ENCODE data around the gene BRD1. TPM values are rescaled to one million over a fixed set of nuclear protein-coding genes. Genes with fewer than 3 reads are reported as not detected.

Gene BRD1
- total and polyA plus RNA-seq, 4 donors: 16.6 to 51.5 (median 28.1) TPM

DNA sequence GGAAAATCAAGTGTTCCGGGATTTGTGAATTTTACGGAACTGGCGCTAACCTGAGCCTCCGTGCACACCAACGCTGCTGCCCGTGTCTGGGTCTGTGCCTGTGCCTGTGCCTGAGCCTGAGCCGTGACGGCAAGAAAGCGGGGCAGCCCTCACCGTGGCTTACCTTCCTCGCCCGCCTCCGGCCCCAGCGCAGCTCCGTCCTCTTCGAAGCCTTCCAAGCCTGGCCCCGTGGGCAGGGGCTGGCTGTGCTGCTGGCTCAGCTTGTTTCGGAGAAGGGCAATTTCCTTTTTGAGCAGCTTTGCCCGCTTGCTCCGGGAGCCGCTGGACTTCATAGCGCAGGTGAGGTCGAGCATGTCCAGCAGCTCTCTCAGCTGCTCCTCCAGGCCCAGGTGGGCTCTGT is 33.8 kb downstream of the BRD1 start:
- ATAC-seq (ENCODE audit: insufficient read depth, low FRiP score) (no peak), DNase-seq (no peak)
- Histone ChIP-seq H3K9ac (ENCODE audit: insufficient read depth in 1 of 2, low read length in 2 of 2) (no peak overlapping the region), H3K9me3 (ENCODE audit: control insufficient read depth in 4 of 4, insufficient read depth in 3 of 4, low read length in 3 of 4) (no peaks in the 10 kb centered on the region), H3K36me3 (ENCODE audit: control insufficient read depth in 4 of 4, insufficient read depth in 4 of 4, low read length in 4 of 4) (peaks cover 14 to 67% (median 49%) of the 10 kb centered on the region in 4 donors), H3K27me3 (ENCODE audit: control insufficient read depth in 3 of 3, insufficient read depth in 3 of 3, low read length in 2 of 3) (no peaks in the 10 kb centered on the region), H3K4me1 (ENCODE audit: control insufficient read depth in 5 of 5, insufficient read depth in 5 of 5, low read length in 5 of 5) (peaks cover 0 to 22% (median 6%) of the 10 kb centered on the region in 5 donors), H3K4me3 (no peak overlapping the region), H3K27ac (ENCODE audit: low read depth in 1 of 2, low read length in 1 of 2) (no peak overlapping the region)
- TF ChIP-seq, protein P1, sequence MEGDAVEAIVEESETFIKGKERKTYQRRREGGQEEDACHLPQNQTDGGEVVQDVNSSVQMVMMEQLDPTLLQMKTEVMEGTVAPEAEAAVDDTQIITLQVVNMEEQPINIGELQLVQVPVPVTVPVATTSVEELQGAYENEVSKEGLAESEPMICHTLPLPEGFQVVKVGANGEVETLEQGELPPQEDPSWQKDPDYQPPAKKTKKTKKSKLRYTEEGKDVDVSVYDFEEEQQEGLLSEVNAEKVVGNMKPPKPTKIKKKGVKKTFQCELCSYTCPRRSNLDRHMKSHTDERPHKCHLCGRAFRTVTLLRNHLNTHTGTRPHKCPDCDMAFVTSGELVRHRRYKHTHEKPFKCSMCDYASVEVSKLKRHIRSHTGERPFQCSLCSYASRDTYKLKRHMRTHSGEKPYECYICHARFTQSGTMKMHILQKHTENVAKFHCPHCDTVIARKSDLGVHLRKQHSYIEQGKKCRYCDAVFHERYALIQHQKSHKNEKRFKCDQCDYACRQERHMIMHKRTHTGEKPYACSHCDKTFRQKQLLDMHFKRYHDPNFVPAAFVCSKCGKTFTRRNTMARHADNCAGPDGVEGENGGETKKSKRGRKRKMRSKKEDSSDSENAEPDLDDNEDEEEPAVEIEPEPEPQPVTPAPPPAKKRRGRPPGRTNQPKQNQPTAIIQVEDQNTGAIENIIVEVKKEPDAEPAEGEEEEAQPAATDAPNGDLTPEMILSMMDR (IDR thresholded peaks at IDR 0.05; ENCODE audit: control extremely low read depth, extremely low read depth): no peak
- WGBS, 2 donors: 95 to 96% methylated on average over 23 of the region's 23 CpGs

DNA sequence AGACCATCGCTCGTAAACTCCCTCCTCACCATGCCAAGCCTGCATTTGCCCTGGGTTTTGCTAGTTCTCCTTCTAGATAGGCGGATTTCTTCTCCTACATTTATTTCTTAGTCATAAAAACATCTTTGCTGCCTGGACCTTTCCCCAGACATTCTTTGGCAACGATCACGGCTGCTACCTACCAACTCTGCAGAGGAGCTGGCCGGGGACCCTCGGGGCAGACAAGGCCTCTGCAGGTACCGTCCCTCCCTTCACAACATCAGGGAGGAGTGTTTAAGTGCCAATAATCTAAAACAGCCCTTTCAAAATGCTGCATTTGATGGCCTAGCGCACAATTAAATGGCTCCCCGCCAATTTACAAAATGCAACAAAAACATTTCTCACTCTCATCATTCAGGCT is 34.4 kb downstream of the BRD1 start:
- 85 to 91% methylated on average over 10 of the region's 10 CpGs for WGBS, 2 donors
- no peak for DNase-seq
- no peak overlapping the region for H3K9ac ChIP-seq (ENCODE audit: insufficient read depth in 1 of 2, low read length in 2 of 2)
- H3K9me3 ChIP-seq (ENCODE audit: control insufficient read depth in 4 of 4, insufficient read depth in 3 of 4, low read length in 3 of 4): no peaks in the 10 kb centered on the region
- no peak overlapping the region for H3K4me3 ChIP-seq
- H3K27ac ChIP-seq (ENCODE audit: low read depth in 1 of 2, low read length in 1 of 2): no peak overlapping the region
- H3K36me3 ChIP-seq (ENCODE audit: control insufficient read depth in 4 of 4, insufficient read depth in 4 of 4, low read length in 4 of 4): peaks cover 10 to 61% (median 45%) of the 10 kb centered on the region in 4 donors
- no peak for ATAC-seq (ENCODE audit: insufficient read depth, low FRiP score)
- TF ChIP-seq, protein P1 (IDR thresholded peaks at IDR 0.05; ENCODE audit: control extremely low read depth, extremely low read depth): no peak
- H3K4me1 ChIP-seq (ENCODE audit: control insufficient read depth in 5 of 5, insufficient read depth in 5 of 5, low read length in 5 of 5): peaks cover 0 to 22% (median 8%) of the 10 kb centered on the region in 5 donors
- H3K27me3 ChIP-seq (ENCODE audit: control insufficient read depth in 3 of 3, insufficient read depth in 3 of 3, low read length in 2 of 3): no peaks in the 10 kb centered on the region

DNA sequence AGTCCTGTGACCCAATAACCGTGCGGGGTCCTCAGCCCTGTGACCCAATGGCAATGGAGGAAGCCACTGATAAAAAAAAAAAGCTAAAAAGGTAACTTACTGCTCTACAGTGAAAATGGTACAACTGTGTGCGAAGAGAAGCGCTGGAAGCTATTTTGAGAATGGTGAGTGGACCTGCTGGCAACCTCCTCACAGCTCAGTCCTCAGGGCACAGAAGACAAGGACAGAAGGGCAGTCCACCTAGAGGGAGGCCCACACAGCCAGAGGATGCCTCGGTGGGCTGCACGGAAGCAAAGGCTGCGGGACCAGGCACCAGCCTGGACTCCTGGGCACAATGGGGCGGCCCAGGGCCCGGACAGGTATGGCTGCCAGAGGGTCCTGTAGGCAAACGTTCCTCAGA is 35.6 kb downstream of the BRD1 start:
- WGBS, 2 donors: 95% methylated on average over 10 of the region's 10 CpGs
- H3K9me3 ChIP-seq (ENCODE audit: control insufficient read depth in 4 of 4, insufficient read depth in 3 of 4, low read length in 3 of 4): no peaks in the 10 kb centered on the region
- DNase-seq: no peak
- H3K9ac ChIP-seq (ENCODE audit: insufficient read depth in 1 of 2, low read length in 2 of 2): no peak overlapping the region
- ATAC-seq (ENCODE audit: insufficient read depth, low FRiP score): no peak
- peaks cover 0 to 22% (median 8%) of the 10 kb centered on the region in 5 donors for H3K4me1 ChIP-seq (ENCODE audit: control insufficient read depth in 5 of 5, insufficient read depth in 5 of 5, low read length in 5 of 5)
- peaks cover 16 to 59% (median 37%) of the 10 kb centered on the region in 4 donors for H3K36me3 ChIP-seq (ENCODE audit: control insufficient read depth in 4 of 4, insufficient read depth in 4 of 4, low read length in 4 of 4)
- no peaks in the 10 kb centered on the region for H3K27me3 ChIP-seq (ENCODE audit: control insufficient read depth in 3 of 3, insufficient read depth in 3 of 3, low read length in 2 of 3)
- TF ChIP-seq, protein P1 (IDR thresholded peaks at IDR 0.05; ENCODE audit: control extremely low read depth, extremely low read depth): no peak
- H3K27ac ChIP-seq (ENCODE audit: low read depth in 1 of 2, low read length in 1 of 2): peak overlapping the region in 1 of 2 donors; percentile 22
- H3K4me3 ChIP-seq: no peak overlapping the region

DNA sequence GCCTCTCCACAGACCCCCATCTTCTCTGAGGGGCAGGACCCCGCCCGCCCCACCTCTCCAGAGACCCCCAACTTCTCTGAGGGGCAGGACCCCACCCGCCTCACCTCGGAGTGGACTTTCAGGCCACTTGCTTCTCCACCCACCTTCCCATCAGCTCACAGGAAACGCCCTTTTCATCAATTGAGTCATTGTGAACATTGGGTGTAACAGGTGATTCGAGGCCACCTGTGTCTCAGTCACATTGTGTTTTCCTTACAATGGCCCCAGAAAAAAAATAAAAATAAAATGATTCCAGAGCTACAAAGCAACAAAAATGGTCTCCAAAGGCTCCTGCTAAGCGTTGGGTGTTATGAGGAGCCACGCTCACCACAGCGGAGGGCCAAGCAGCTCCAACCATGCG is 36.0 kb downstream of the BRD1 start:
- TF ChIP-seq, protein P1 (IDR thresholded peaks at IDR 0.05; ENCODE audit: control extremely low read depth, extremely low read depth): no peak
- Histone ChIP-seq H3K9me3 (ENCODE audit: control insufficient read depth in 4 of 4, insufficient read depth in 3 of 4, low read length in 3 of 4) (no peaks in the 10 kb centered on the region), H3K36me3 (ENCODE audit: control insufficient read depth in 4 of 4, insufficient read depth in 4 of 4, low read length in 4 of 4) (peaks cover 18 to 59% (median 33%) of the 10 kb centered on the region in 4 donors), H3K4me3 (no peak overlapping the region), H3K9ac (ENCODE audit: insufficient read depth in 1 of 2, low read length in 2 of 2) (no peak overlapping the region), H3K4me1 (ENCODE audit: control insufficient read depth in 5 of 5, insufficient read depth in 5 of 5, low read length in 5 of 5) (peaks cover 0 to 22% (median 8%) of the 10 kb centered on the region in 5 donors), H3K27ac (ENCODE audit: low read depth in 1 of 2, low read length in 1 of 2) (peak overlapping the region in 1 of 2 donors; percentile 22), H3K27me3 (ENCODE audit: control insufficient read depth in 3 of 3, insufficient read depth in 3 of 3, low read length in 2 of 3) (no peaks in the 10 kb centered on the region)
- WGBS, 2 donors: 87 to 97% methylated on average over 10 of the region's 10 CpGs
- DNase-seq: no peak
- no peak for ATAC-seq (ENCODE audit: insufficient read depth, low FRiP score)

Data from lung (tissue), 12 donors.